ENCODE results near the gene KRTAP10-3. TPM values are rescaled to one million over a fixed set of nuclear protein-coding genes. Genes with fewer than 3 reads are reported as not detected.

The KRTAP10-3 gene
- total and polyA plus RNA-seq, 2 of the 13 experiments (the other 11 are each of a cell fraction or from before 2014, with no cell fraction given) = not detected

DNA sequence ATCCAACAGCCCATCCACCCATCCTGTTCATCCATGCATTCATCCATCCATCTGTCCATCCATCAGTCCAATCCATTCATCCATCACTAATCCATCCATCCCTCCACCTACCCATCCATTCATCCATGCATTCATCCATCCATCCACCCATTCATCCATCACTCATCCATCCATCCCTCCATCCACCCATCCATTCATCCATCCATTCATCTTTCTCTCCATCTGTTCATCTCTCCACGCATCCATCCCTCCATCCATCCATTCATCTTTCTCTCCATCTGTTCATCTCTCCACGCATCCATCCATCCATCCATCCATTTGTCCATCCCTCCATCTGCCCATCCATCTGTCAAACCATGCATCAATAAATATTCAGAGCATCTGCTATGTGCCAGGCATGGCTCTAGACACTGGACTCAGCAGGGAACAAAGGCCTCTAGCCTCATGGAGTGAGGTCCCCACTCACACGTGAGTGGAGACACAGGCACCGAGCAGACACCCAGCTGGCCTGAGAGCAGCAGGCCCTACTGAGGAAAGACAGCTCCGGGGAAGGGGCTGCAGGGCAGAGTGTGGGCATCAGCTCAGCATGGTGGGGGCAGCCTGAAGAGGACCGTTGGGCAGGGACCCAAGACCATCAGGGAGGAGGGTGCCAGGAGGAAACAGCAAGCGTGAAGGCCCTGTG is 28.2 kb downstream of the KRTAP10-3 start:
- WGBS (ENCODE audit: low lambda C conversion rate) = 28% methylated on average over 3 of the region's 7 CpGs
- no peaks in the 10 kb centered on the region for H3K9me3 ChIP-seq (ENCODE audit: low read length)
- peaks cover 0 to 14% of the 10 kb centered on the region in 2 experiments; a peak in 2 of 5 replicates for H3K27me3 ChIP-seq (ENCODE audit: control insufficient read depth in 1 of 2, insufficient read depth in 2 of 2, low read length in 2 of 2)
- no peaks in the 10 kb centered on the region for H3K79me2 ChIP-seq (ENCODE audit: insufficient read depth, low read length)
- no peaks in the 10 kb centered on the region for H4K20me1 ChIP-seq (ENCODE audit: insufficient read depth, low read length)
- no peaks in the 10 kb centered on the region for H3K36me3 ChIP-seq (replicated peaks in 1 of 2; ENCODE audit: control insufficient read depth in 1 of 2, insufficient read depth in 2 of 2, low read length in 2 of 2)
- H3K27ac ChIP-seq (ENCODE audit: extremely low read length, insufficient read depth, low read length) = no peak overlapping the region
- in situ Hi-C loops (cut with HindIII; ENCODE audit: extremely low pct_ligation_motif_present, low pct_unique_long_range_greater_than_20kb) = no loop called here
- no peak for TF ChIP-seq ZNF790 (CRISPR knock-in tag; IDR thresholded peaks at IDR 0.05; ENCODE audit: borderline replicate concordance)
- TF ChIP-seq ZNF460 (CRISPR knock-in tag; IDR thresholded peaks at IDR 0.05; ENCODE audit: borderline replicate concordance) = no peak
- TF ChIP-seq, protein P1, sequence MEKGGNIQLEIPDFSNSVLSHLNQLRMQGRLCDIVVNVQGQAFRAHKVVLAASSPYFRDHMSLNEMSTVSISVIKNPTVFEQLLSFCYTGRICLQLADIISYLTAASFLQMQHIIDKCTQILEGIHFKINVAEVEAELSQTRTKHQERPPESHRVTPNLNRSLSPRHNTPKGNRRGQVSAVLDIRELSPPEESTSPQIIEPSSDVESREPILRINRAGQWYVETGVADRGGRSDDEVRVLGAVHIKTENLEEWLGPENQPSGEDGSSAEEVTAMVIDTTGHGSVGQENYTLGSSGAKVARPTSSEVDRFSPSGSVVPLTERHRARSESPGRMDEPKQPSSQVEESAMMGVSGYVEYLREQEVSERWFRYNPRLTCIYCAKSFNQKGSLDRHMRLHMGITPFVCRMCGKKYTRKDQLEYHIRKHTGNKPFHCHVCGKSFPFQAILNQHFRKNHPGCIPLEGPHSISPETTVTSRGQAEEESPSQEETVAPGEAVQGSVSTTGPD (CRISPR knock-in tag; IDR thresholded peaks at IDR 0.05) = no peak
- TF ChIP-seq ZKSCAN8 (CRISPR knock-in tag; IDR thresholded peaks at IDR 0.05; ENCODE audit: borderline replicate concordance) = no peak
- TF ChIP-seq FOXA1 (IDR thresholded peaks at IDR 0.05) = 0 out of 2 replicates have a peak, but pooled peaks have one; percentile 16
- no peak for TF ChIP-seq FOXA1 (CRISPR knock-in tag; IDR thresholded peaks at IDR 0.05)
- no peak for TF ChIP-seq ZIK1 (CRISPR knock-in tag; IDR thresholded peaks at IDR 0.05; ENCODE audit: borderline replicate concordance, low read depth)
- no peak overlapping the region for H3K4me2 ChIP-seq (ENCODE audit: low read depth, low read length)
- DNase-seq (ENCODE audit: low spot score) (no peak), ATAC-seq (no peak), FAIRE-seq (no peak)
- H3K4me1 ChIP-seq (ENCODE audit: insufficient read depth, low read length) = peaks cover 14% of the 10 kb centered on the region
- no peak overlapping the region for H3K4me3 ChIP-seq (replicated peaks in 1 of 3; ENCODE audit: insufficient read depth in 1 of 3, low read depth in 2 of 3, low read length in 3 of 3)
- BruUV-seq (replicated peaks) = no TSS peak
- POLR2A ChIA-PET = no interaction called here
- no peak overlapping the region for H3K9ac ChIP-seq (ENCODE audit: insufficient read depth, low read depth, low read length)
- intact Hi-C loops (cut with micrococcal nuclease; ENCODE audit: unreplicated experiment) = no loop called here
- no peak overlapping the region for H2AFZ ChIP-seq (ENCODE audit: low read length)
- CTCF ChIA-PET (ENCODE audit: low intra/inter-chr PET ratio, low total read pairs) = no interaction called here
